Measurements from ENCODE around the gene MTA1.

Gene MTA1

DNA sequence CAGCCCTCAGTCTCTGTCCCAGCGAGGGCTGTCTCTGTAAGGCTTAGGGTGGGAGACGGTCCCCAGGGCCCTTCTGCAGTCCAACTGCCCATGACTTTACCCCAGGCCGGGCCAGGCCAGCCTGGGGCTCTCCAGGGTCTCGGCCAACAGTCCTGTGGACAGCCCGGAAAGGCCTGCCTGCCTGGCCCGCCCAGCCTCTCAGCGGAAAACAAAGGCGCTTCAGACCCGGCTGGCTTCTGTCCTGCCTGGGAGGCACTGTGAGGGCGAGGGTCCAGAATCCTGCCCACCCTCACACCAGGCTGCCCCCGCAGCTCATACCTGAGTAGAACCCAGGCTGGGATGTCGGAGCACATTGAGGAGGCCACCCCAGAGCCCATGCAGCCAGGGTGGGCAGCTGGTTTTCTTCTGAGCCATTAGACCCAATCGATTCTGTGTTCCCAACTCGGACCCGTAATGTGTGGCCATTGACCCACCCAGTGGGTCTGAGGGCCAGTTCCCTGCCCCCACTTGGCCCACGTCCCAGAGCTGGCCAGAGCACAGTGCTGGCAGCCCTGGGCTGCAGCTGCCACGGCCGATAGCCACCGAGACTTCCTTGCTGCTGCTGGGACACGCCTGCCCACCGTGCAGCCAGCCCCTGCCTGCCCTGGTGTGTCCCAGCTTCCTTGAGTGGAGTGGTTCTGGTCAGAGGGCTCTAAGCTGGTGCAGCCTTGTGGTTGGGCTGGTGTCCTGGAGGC, 56.6 kb downstream of the MTA1 start:
- no peak for TF ChIP-seq SPI1 (IDR thresholded peaks at IDR 0.05; ENCODE audit: low read depth, low read length)
- no peak for TF ChIP-seq POLR2AphosphoS5 (IDR thresholded peaks at IDR 0.05; ENCODE audit: low read depth, low read length)
- TF ChIP-seq TAF1 (IDR thresholded peaks at IDR 0.05; ENCODE audit: low read depth, low read length), result no peak
- no peak for TF ChIP-seq POU2F2 (IDR thresholded peaks at IDR 0.05; ENCODE audit: low read depth, low read length)
- no peak for TF ChIP-seq PAX5 (IDR thresholded peaks at IDR 0.05; ENCODE audit: insufficient read depth, low read length, severe bottlenecking)
- no peak for TF ChIP-seq POLR2A (IDR thresholded peaks at IDR 0.05; ENCODE audit: low read depth, low read length)
- FAIRE-seq (no peak), DNase-seq (ENCODE audit: insufficient read length, low spot score) (no peak)

DNA sequence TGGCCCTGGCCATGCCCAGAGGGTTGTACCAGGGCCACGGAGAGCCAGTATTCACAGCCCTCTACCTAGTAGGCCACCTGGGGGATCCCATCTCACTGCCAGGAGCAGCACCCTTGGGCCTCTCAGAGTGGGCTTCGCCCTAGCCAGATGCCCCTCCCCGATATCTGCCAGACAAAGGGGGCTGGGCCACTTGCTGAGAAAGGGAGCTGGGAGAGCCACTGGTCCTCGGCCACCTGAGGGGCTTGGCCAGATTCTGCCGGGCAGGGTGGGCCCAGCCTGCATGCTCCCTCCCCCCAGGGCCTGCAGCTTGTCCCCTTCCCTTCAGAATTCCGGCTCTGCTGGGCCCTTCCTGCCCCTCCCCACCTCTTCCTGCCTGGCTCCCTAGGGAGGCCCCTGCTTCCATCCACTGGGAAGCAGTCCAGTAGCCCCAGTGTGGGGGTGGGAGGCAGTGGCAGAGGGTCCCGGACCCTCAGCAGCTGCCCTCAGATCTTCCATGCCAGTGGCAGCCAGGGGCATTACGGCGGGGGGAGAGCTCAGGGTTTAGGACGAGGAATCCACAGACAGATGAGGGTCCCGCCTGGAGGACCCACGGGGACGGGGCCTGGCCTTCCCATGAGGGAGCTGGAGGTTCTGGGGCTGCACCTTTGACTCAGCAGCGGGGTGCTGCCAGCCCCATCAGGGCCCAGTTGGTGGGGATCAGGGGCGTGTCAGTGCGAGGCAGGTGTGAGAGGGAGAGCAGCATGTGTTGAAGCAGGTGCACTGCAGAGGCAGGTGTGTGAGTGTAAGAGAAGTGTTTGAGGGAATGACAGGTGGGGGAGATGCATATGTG, 57.4 kb downstream of the MTA1 start:
- no peak for FAIRE-seq
- TF ChIP-seq TAF1 (IDR thresholded peaks at IDR 0.05; ENCODE audit: low read depth, low read length), result no peak
- no peak for DNase-seq (ENCODE audit: insufficient read length, low spot score)

DNA sequence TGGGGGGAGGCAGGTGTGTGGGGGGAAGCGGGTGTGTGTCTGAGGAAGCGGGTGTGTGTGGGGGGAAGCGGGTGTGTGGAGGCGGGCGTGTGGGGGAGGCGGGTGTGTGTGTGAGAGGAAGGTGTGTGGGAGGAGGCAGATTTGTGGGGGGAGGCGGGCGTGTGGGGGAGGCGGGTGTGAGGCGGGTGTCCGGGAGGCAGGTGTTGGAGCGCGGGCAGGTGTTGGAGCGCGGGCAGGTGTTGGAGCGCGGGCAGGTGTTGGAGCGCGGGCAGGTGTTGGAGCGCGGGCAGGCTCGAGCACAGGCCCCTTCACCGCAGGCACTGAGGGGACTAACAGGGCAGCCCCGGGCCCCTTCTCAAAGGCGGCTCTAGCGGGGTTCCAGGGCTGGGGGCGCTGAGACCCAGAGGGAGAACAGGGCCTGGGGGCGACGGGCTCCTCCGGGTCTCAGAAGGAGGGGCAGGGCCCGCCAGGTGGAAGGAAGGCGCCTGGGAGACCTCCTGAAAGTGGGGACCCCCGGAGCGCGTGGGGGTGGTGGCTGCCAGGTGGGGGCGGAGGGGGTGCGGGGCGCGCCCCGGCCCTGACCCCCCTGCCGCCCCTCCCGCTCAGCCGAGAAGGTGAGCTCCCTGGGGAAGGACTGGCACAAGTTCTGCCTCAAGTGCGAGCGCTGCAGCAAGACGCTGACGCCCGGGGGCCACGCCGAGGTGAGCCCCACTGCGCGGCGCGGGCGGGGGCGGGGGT, 58.2 kb downstream of the MTA1 start:
- TF ChIP-seq PAX5 (IDR thresholded peaks at IDR 0.05; ENCODE audit: insufficient read depth, low read length, severe bottlenecking), result no peak
- TF ChIP-seq POLR2AphosphoS5 (IDR thresholded peaks at IDR 0.05; ENCODE audit: low read depth, low read length), result no peak
- no peak for TF ChIP-seq POU2F2 (IDR thresholded peaks at IDR 0.05; ENCODE audit: low read depth, low read length)
- TF ChIP-seq POLR2A (IDR thresholded peaks at IDR 0.05; ENCODE audit: low read depth, low read length), result no peak
- no peak for TF ChIP-seq TAF1 (IDR thresholded peaks at IDR 0.05; ENCODE audit: low read depth, low read length)
- no peak for TF ChIP-seq SPI1 (IDR thresholded peaks at IDR 0.05; ENCODE audit: low read depth, low read length)
- peak; percentile 35 for FAIRE-seq

DNA sequence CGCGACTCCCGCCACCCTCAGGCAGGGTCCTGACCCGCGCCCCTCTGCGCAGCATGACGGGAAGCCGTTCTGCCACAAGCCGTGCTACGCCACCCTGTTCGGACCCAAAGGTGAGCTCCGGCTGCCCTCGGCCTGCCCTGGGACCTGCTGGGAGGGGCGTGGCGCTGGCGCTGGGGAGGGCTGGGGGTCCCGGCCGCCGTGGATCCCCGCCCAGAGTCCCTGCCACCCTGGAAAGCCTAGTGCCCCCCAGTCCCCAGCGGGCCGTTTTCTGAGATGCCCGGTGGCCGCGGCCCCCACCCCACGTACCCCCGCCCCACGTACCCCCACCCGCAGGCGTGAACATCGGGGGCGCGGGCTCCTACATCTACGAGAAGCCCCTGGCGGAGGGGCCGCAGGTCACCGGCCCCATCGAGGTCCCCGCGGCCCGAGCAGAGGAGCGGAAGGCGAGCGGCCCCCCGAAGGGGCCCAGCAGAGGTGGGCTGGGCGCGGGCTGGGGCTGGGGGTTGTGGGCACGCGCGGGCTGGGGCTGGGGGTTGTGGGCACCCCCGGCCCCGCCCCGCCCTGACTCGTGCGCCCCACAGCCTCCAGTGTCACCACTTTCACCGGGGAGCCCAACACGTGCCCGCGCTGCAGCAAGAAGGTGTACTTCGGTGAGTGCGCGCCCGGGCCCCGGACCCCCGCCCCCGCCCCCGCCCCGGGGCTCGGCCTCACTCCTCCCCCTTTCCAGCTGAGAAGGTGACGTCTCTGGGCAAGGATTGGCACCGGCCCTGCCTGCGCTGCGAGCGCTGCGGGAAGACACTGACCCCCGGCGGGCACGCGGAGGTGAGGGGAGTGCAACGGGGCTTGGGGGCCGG, 59.0 kb downstream of the MTA1 start:
- DNase-seq (ENCODE audit: insufficient read length, low spot score) (no peak), FAIRE-seq (no peak)
- TF ChIP-seq TAF1 (IDR thresholded peaks at IDR 0.05; ENCODE audit: low read depth, low read length), result no peak
- TF ChIP-seq SPI1 (IDR thresholded peaks at IDR 0.05; ENCODE audit: low read depth, low read length), result no peak
- no peak for TF ChIP-seq POU2F2 (IDR thresholded peaks at IDR 0.05; ENCODE audit: low read depth, low read length)
- TF ChIP-seq POLR2AphosphoS5 (IDR thresholded peaks at IDR 0.05; ENCODE audit: low read depth, low read length), result no peak
- TF ChIP-seq PAX5 (IDR thresholded peaks at IDR 0.05; ENCODE audit: insufficient read depth, low read length, severe bottlenecking), result no peak
- no peak for TF ChIP-seq POLR2A (IDR thresholded peaks at IDR 0.05; ENCODE audit: low read depth, low read length)

More for the DNA sequence above, 58.2 kb downstream of the MTA1 start:
- DNase-seq (ENCODE audit: insufficient read length, low spot score), result no peak

DNA sequence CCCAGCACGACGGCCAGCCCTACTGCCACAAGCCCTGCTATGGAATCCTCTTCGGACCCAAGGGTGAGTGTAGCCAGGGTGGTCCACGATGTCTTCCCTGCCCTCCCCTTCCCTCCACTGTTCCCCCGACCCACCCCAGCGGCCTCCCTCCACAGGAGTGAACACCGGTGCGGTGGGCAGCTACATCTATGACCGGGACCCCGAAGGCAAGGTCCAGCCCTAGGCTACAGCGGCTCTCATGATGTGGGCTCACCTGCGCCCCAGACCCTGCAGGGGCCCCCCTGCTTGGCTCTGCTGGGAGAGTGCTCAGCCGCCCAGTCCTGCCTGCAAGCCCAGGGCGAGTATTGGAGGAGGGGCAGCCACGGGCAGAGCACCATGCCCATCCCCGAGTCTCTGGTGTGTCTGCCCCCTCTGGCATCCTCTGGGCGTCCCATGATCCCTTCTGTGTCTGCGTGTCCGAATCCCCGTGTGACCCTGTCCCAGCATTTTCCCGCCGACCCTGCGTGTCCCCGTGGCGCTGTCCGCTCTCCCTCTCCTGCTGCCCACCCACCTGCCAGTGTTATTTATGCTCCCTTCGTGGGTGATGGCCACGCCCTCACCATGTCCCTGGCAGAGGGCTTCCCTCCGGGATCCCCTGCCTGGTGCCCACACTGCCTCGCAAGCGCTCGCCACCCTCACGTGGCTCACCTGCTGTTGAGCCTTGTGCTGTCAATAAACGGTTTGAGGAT, 60.0 kb downstream of the MTA1 start:
- FAIRE-seq (no peak), DNase-seq (ENCODE audit: insufficient read length, low spot score) (no peak)
- TF ChIP-seq TAF1 (IDR thresholded peaks at IDR 0.05; ENCODE audit: low read depth, low read length) (no peak), PAX5 (IDR thresholded peaks at IDR 0.05; ENCODE audit: insufficient read depth, low read length, severe bottlenecking) (no peak), POLR2AphosphoS5 (IDR thresholded peaks at IDR 0.05; ENCODE audit: low read depth, low read length) (no peak), POU2F2 (IDR thresholded peaks at IDR 0.05; ENCODE audit: low read depth, low read length) (no peak), SPI1 (IDR thresholded peaks at IDR 0.05; ENCODE audit: low read depth, low read length) (no peak)

DNA sequence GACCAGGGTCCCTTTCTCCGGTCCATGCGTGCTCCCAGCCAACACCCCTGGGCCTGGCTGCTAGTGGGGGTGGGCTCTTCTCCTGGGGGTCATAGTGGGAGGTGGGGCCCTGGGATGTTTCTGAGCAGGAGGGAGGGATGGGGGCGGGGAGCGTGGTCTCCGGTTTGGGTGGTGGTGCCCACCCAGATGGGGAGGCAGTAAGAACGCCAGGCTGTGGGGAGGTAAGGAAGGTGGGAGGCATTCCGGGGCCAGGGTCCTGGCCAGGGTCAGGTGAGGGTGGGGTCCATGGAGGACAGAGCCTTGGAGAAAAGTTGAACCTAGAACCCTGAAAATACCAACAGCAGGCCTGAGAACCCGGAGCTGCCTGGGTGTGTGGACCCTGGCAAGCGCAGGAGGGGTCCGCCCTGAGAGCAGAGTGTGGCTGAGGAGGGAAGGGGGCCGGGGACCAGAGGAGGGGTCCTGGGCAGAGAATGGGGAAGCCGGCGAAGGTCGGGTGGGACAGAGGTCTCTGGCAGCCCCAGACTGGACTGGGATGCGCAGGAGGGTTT, 60.6 kb downstream of the MTA1 start:
- no peak for TF ChIP-seq SPI1 (IDR thresholded peaks at IDR 0.05; ENCODE audit: low read depth, low read length)
- TF ChIP-seq POLR2AphosphoS5 (IDR thresholded peaks at IDR 0.05; ENCODE audit: low read depth, low read length), result no peak
- TF ChIP-seq POU2F2 (IDR thresholded peaks at IDR 0.05; ENCODE audit: low read depth, low read length), result no peak
- TF ChIP-seq TAF1 (IDR thresholded peaks at IDR 0.05; ENCODE audit: low read depth, low read length), result no peak
- no peak for TF ChIP-seq POLR2A (IDR thresholded peaks at IDR 0.05; ENCODE audit: low read depth, low read length)
- no peak for FAIRE-seq
- no peak for DNase-seq (ENCODE audit: insufficient read length, low spot score)

DNA sequence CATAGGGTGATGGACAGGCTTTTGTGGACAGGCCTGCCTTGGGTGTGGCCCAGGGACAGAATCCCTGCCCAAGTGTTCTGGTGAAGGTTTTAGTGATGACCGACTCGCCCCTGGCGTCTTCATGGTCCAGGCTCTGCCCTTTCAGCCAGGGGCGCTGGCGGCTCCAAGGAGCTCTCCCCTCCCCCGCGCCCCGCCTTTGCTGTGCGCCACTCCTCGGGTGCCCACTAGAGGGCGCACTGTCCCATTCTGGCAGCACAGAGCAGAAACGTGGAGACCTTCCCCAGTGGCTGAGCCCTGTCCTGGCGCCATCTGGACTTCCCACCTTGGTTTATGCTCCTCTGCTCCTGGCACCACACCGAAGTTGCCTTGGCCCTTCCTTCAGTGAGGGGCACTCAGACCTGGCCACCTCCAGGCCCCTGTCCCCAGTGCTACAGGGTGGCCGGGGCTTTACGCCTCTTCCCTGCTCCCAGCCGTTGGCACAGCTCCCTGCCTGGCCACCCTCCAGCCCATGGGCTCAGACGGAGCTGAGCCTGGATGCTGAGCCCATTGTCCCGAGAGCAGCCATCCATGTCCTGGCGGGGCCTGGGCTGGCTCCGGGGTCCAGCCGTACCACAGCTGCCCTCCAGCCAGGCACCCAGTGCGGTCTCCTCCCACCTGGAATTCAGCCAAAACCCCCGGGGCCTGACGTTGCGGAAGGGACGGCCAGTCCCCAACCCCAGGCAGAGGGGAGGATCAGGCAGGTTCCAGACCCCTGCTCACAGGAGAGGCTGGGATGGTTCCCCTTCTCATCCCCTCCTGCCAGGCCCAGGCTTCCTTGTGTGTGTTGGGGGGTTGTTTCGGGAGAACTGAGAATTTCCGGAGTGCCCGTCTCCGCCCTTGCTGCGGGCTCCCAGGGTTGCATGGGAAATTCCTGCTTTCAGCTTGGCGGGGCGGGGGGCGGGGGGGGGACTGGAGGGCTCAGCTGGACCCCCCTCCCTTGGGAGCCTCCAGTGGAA, 61.5 kb downstream of the MTA1 start:
- peak; percentile 98 for DNase-seq (ENCODE audit: insufficient read length, low spot score)
- TF ChIP-seq SPI1 (IDR thresholded peaks at IDR 0.05; ENCODE audit: low read depth, low read length) (0 out of 2 replicates have a peak, but pooled peaks have one; percentile 4), POLR2AphosphoS5 (IDR thresholded peaks at IDR 0.05; ENCODE audit: low read depth, low read length) (no peak)
- FAIRE-seq, result peak; percentile 93

All from GM12891 (cell line).